PC-9 (cell line): ENCODE data around the gene NKX6-2.

Experiments used
- CTCF ChIP-seq: fragments of 200-600 bp; sonication (generic); conservative IDR thresholded peaks from 2 replicates; pipeline ENCODE4 v1.6.1; 2017; ENCODE audit warnings: mixed run types, antibody characterized with exemption, mild to moderate bottlenecking, moderate library complexity
- EZH2 ChIP-seq: fragments of 200-600 bp; sonication (generic); IDR thresholded peaks from 2 replicates; pipeline ENCODE4 v1.8.0; 2017; ENCODE audit warnings: antibody characterized with exemption, low read depth

GRCh38 chr10:132742167-132742836 is 43.6 kb downstream of the NKX6-2 start:
- no peak for TF ChIP-seq CTCF
- TF ChIP-seq EZH2, result no peak
